Gastrocnemius medialis (tissue), 4 donors: ENCODE measurements around the gene CCT7. TPM values are rescaled to one million over a fixed set of nuclear protein-coding genes. Genes with fewer than 3 reads are reported as not detected.

Experiments
- ATAC-seq, 2 donors: fragments of 150-250 bp; one replicate each; pipeline ENCODE4 v1.9.1; 2016
- DNase-seq, 2 donors: peaks; one replicate each; pipeline ENCODE4 v3.0.0-alpha.2; 2019
- H3K27ac ChIP-seq, 4 donors: fragments of 200-600 bp; sonication (generic); 1 replicate in 1 of 4; 2 replicates in 3 of 4; pipeline ENCODE4 v1.5.1; 2016 to 2018; ENCODE audit warnings: mild to moderate bottlenecking in 2 of 4, moderate library complexity in 1 of 4
- H3K27me3 ChIP-seq, 3 donors: fragments of 200-600 bp; sonication (generic) in 2 of 3; 1 replicate in 1 of 3; 2 replicates in 2 of 3; pipeline versions ENCODE4 v1.5.1 to v1.6.0; 2016 to 2019; ENCODE audit warnings: mild to moderate bottlenecking in 1 of 3, moderate library complexity in 1 of 3
- H3K36me3 ChIP-seq, 2 donors: fragments of 200-600 bp; sonication (generic) in 1 of 2; one replicate each; pipeline ENCODE4 v1.5.1; 2017 to 2018
- H3K4me1 ChIP-seq, 2 donors: fragments of 200-600 bp; sonication (generic) in 1 of 2; one replicate each; pipeline ENCODE4 v1.5.1; 2016 to 2017; ENCODE audit warnings: mild to moderate bottlenecking in 2 of 2
- H3K4me3 ChIP-seq, 4 donors: fragments of 200-600 bp; sonication (generic) in 3 of 4; 1 replicate in 1 of 4; 2 replicates in 3 of 4; pipeline ENCODE4 v1.5.1; 2016 to 2019; ENCODE audit warnings: mild to moderate bottlenecking in 2 of 4
- H3K9me3 ChIP-seq, 3 donors: fragments of 200-600 bp; sonication (generic) in 2 of 3; 1 replicate in 1 of 3; 2 replicates in 2 of 3; pipeline ENCODE4 v1.5.1; 2016 to 2019
- CTCF ChIP-seq, 5 experiments: fragments of 450-650 bp in 3 of 5; fragments of 200-600 bp in 2 of 5; sonication (generic) in 2 of 5; IDR thresholded peaks in 4 of 5; conservative IDR thresholded peaks in 1 of 5; 1 replicate in 4 of 5; 2 replicates in 1 of 5; pipeline ENCODE4 v1.5.1; 2016 to 2019; ENCODE audit warnings: antibody characterized with exemption in 5 of 5, mild to moderate bottlenecking in 3 of 5, moderate library complexity in 3 of 5
- POLR2A ChIP-seq, 2 donors: fragments of 450-650 bp; IDR thresholded peaks; one replicate each; pipeline ENCODE4 v1.6.1; 2017; ENCODE audit warnings: antibody characterized with exemption in 2 of 2, mild to moderate bottlenecking in 2 of 2, moderate library complexity in 2 of 2
- in situ Hi-C, 4 donors: fragments of 200-750 bp; cut with MboI; loops; one replicate each; pipeline versions ENCODE4 v1.15.0 to v1.8.0; 2017; ENCODE audit warnings: low sequenced_read_pairs in 4 of 4
- intact Hi-C: fragments of 100-400 bp; cut with DNase I; formaldehyde crosslinking; loops from one replicate; pipeline ENCODE4 v1.15.1; 2023; ENCODE audit warnings: low total_unique reads
- total RNA-seq, 4 donors: library from RNA; depleted of rRNA; stranded (reverse); fragments of >200 nt; gene quantifications; one replicate each; pipeline versions ENCODE4 v1.1.0 to v1.2.3, GENCODE V29; 2016

The CCT7 gene
- total RNA-seq, 4 donors from 2014 or later: 215 to 334 (median 284) TPM

- DNase-seq (no peak), ATAC-seq (no peak)
- intact Hi-C loops: loop anchor here (10.0 kb wide), 1 partner anchor 1215 kb away; the partner anchor contains the start of genes INO80B and WBP1
- H3K4me1 ChIP-seq: peaks cover 21 to 47% of the 10 kb centered on the region in 2 donors
- peak overlapping the region in 1 of 4 donors; percentile 3 for H3K27ac ChIP-seq
- TF ChIP-seq POLR2A (IDR thresholded peaks at IDR 0.05): no peak
- TF ChIP-seq CTCF (IDR thresholded peaks at IDR 0.05 in 4 of 5, conservative IDR thresholded peaks at IDR 0.05 in 1 of 5): no peak
- H3K9me3 ChIP-seq: no peaks in the 10 kb centered on the region
- no peak overlapping the region for H3K4me3 ChIP-seq
- peaks cover 0 to 51% of the 10 kb centered on the region in 2 donors for H3K36me3 ChIP-seq
- H3K27me3 ChIP-seq: no peaks in the 10 kb centered on the region
- in situ Hi-C loops: loop anchor here in 3 of 4 donors (25.0 kb wide), 3 partner anchors 148 to 1298 kb away; partner anchors contain the start of genes TPRKB (in 3 of the 3), ALMS1 (in 1 of the 3), AUP1 (in 1 of the 3) and DQX1 (in 1 of the 3)
Observed at GRCh38 chr2:73239776-73240175, 5.7 kb downstream of the CCT7 start.

GRCh38 chr2:73243884-73244570 lies 9.9 kb downstream of the CCT7 start:
- in situ Hi-C loops: loop anchor here in 3 of 4 donors (25.0 kb wide), 3 partner anchors 143 to 1293 kb away; partner anchors contain the start of genes TPRKB (in 3 of the 3), ALMS1 (in 1 of the 3), AUP1 (in 1 of the 3) and DQX1 (in 1 of the 3)
- intact Hi-C loops: no loop called here
- TF ChIP-seq CTCF (IDR thresholded peaks at IDR 0.05 in 4 of 5, conservative IDR thresholded peaks at IDR 0.05 in 1 of 5) (no peak), POLR2A (IDR thresholded peaks at IDR 0.05) (no peak)
- H3K27ac ChIP-seq: no peak overlapping the region
- peaks cover 0 to 93% of the 10 kb centered on the region in 2 donors for H3K36me3 ChIP-seq
- DNase-seq (no peak), ATAC-seq (no peak)
- H3K27me3 ChIP-seq: no peaks in the 10 kb centered on the region
- H3K4me3 ChIP-seq: no peak overlapping the region
- peaks cover 0 to 13% of the 10 kb centered on the region in 2 donors for H3K4me1 ChIP-seq
- no peaks in the 10 kb centered on the region for H3K9me3 ChIP-seq

GRCh38 chr2:73244580-73244979 lies 10.5 kb downstream of the CCT7 start:
- in situ Hi-C loops (loop anchor here in 3 of 4 donors (25.0 kb wide), 3 partner anchors 143 to 1293 kb away; partner anchors contain the start of genes TPRKB (in 3 of the 3), ALMS1 (in 1 of the 3), AUP1 (in 1 of the 3) and DQX1 (in 1 of the 3)), intact Hi-C loops (no loop called here)
- TF ChIP-seq CTCF (IDR thresholded peaks at IDR 0.05 in 4 of 5, conservative IDR thresholded peaks at IDR 0.05 in 1 of 5) (no peak), POLR2A (IDR thresholded peaks at IDR 0.05) (no peak)

GRCh38 chr2:73246850-73247249 lies 12.7 kb downstream of the CCT7 start:
- peaks cover 0 to 98% of the 10 kb centered on the region in 2 donors for H3K36me3 ChIP-seq
- H3K9me3 ChIP-seq: no peaks in the 10 kb centered on the region
- no peak overlapping the region for H3K27ac ChIP-seq
- in situ Hi-C loops: loop anchor here in 3 of 4 donors (25.0 kb wide), 3 partner anchors 140 to 1290 kb away; partner anchors contain the start of genes TPRKB (in 3 of the 3), ALMS1 (in 1 of the 3), AUP1 (in 1 of the 3) and DQX1 (in 1 of the 3)
- no peak overlapping the region for H3K4me3 ChIP-seq
- TF ChIP-seq POLR2A (IDR thresholded peaks at IDR 0.05) (no peak), CTCF (IDR thresholded peaks at IDR 0.05 in 4 of 5, conservative IDR thresholded peaks at IDR 0.05 in 1 of 5) (no peak)
- no peaks in the 10 kb centered on the region for H3K27me3 ChIP-seq
- no peak for DNase-seq
- ATAC-seq: no peak
- intact Hi-C loops: no loop called here
- H3K4me1 ChIP-seq: peaks cover 0 to 5% of the 10 kb centered on the region in 2 donors

More at GRCh38 chr2:73244580-73244979, 10.5 kb downstream of the CCT7 start:
- ATAC-seq (no peak), DNase-seq (no peak)
- H3K9me3 ChIP-seq: no peaks in the 10 kb centered on the region
- peaks cover 0 to 7% of the 10 kb centered on the region in 2 donors for H3K4me1 ChIP-seq
- H3K27ac ChIP-seq: no peak overlapping the region
- H3K4me3 ChIP-seq: no peak overlapping the region
- peaks cover 0 to 98% of the 10 kb centered on the region in 2 donors for H3K36me3 ChIP-seq
- H3K27me3 ChIP-seq: no peaks in the 10 kb centered on the region
